IMR-90 (cell line): ENCODE results near the gene EHMT1. TPM values are rescaled to one million over a fixed set of nuclear protein-coding genes. Genes with fewer than 3 reads are reported as not detected.

Source experiments
- ATAC-seq: fragments of 200-7000 bp; cut with Tn5 transposase; 2 replicates; pipeline ENCODE4 v1.9.1; 2020; ENCODE audit warnings: low read depth, mild to moderate bottlenecking, moderate library complexity
- BruUV-seq: library from RNA; stranded (reverse); fragments of 400-500 nt; replicated peaks from 2 replicates; lab custom pipeline; 2021; lab: Mats Ljungman, UMichigan
- CTCF ChIA-PET: fragments of 300-600 bp; formaldehyde crosslinking; extraction: SDS; loops from one replicate; lab custom pipeline; 2021; ENCODE audit warnings: antibody characterized with exemption; lab: Yijun Ruan, JAX
- POLR2A ChIA-PET: fragments of 300-600 bp; sonication (Branson Sonifier 250); formaldehyde crosslinking; loops from one replicate; lab custom pipeline; 2022; ENCODE audit warnings: antibody characterized with exemption; ENCODE audit not compliant: unreplicated experiment; lab: Charles Lee
- DNase-seq: peaks from one replicate; pipeline ENCODE4 v3.0.0; 2013
- H2AFZ ChIP-seq: replicated peaks from 2 replicates; pipeline ENCODE3; 2013; ENCODE audit warnings: low read length, mild to moderate bottlenecking; ENCODE audit not compliant: poor library complexity
- H2AK5ac ChIP-seq: 2 replicates; pipeline ENCODE4 v1.6.1; 2013; ENCODE audit warnings: low read depth, low read length, inconsistent platforms
- H2AK9ac ChIP-seq: replicated peaks from 2 replicates; pipeline ENCODE3; 2013; ENCODE audit warnings: mild to moderate bottlenecking, low read depth, low read length, moderate library complexity; ENCODE audit not compliant: poor library complexity
- H2BK120ac ChIP-seq: 2 replicates; pipeline ENCODE4 v1.6.1; 2013; ENCODE audit warnings: low read depth, low read length, inconsistent platforms
- H2BK15ac ChIP-seq: 3 replicates; pipeline ENCODE4 v1.6.1; 2013; ENCODE audit warnings: low read depth, low read length, inconsistent platforms
- H2BK20ac ChIP-seq: 2 replicates; pipeline ENCODE4 v1.6.1; 2013; ENCODE audit warnings: low read depth, mild to moderate bottlenecking, inconsistent platforms, low read length, moderate library complexity
- H2BK5ac ChIP-seq: 2 replicates; pipeline ENCODE4 v1.6.1; 2013; ENCODE audit warnings: mild to moderate bottlenecking, low read depth, low read length, inconsistent platforms; ENCODE audit not compliant: poor library complexity, severe bottlenecking
- H3K14ac ChIP-seq: replicated peaks from 2 replicates; pipeline ENCODE4 v1.6.1; 2013; ENCODE audit warnings: low read depth, low read length, inconsistent platforms
- H3K18ac ChIP-seq: 2 replicates; pipeline ENCODE4 v1.6.1; 2013; ENCODE audit warnings: low read depth, low read length, control low read depth
- H3K23ac ChIP-seq: 2 replicates; pipeline ENCODE4 v1.6.1; 2013; ENCODE audit warnings: low read depth, low read length, inconsistent platforms
- H3K27ac ChIP-seq: 2 replicates; pipeline ENCODE4 v1.5.1; 2013; ENCODE audit warnings: mild to moderate bottlenecking, control low read depth, low read length; ENCODE audit not compliant: insufficient read depth
- H3K27me3 ChIP-seq: 2 replicates; pipeline ENCODE4 v1.6.1; 2013; ENCODE audit warnings: low read length; ENCODE audit not compliant: control insufficient read depth, insufficient read depth
- H3K36me3 ChIP-seq: 2 replicates; pipeline ENCODE4 v1.6.1; 2013; ENCODE audit warnings: low read length, mixed read lengths; ENCODE audit not compliant: control insufficient read depth, insufficient read depth
- H3K4ac ChIP-seq: 2 replicates; pipeline ENCODE4 v1.6.1; 2013; ENCODE audit warnings: low read depth, low read length, inconsistent platforms
- H3K4me1 ChIP-seq: 2 replicates; pipeline ENCODE4 v1.6.1; 2013; ENCODE audit warnings: low read length, mixed read lengths; ENCODE audit not compliant: control insufficient read depth, insufficient read depth
- H3K4me2 ChIP-seq: 2 replicates; pipeline ENCODE4 v1.6.1; 2013; ENCODE audit warnings: low read depth, mild to moderate bottlenecking, control low read depth, low read length, moderate library complexity
- H3K4me3 ChIP-seq: 2 replicates; pipeline ENCODE4 v1.5.1; 2013; ENCODE audit warnings: low read depth, mild to moderate bottlenecking, control low read depth, low read length, moderate library complexity; ENCODE audit not compliant: insufficient read depth
- H3K56ac ChIP-seq: 2 replicates; pipeline ENCODE4 v1.6.1; 2013; ENCODE audit warnings: low read length, inconsistent platforms; ENCODE audit not compliant: insufficient read depth; ENCODE audit errors: extremely low read depth
- H3K79me1 ChIP-seq, 2 experiments: 2 replicates each; pipeline ENCODE4 v1.6.1; 2013; ENCODE audit warnings: low read length in 2 of 2, inconsistent platforms in 1 of 2, low read depth in 1 of 2
- H3K9ac ChIP-seq: 2 replicates; pipeline ENCODE4 v1.6.1; 2013; ENCODE audit warnings: low read depth, low read length, control low read depth
- H3K9me1 ChIP-seq: 2 replicates; pipeline ENCODE4 v1.6.1; 2013; ENCODE audit warnings: low read length, inconsistent platforms; ENCODE audit not compliant: insufficient read depth
- H3K9me3 ChIP-seq: 2 replicates; pipeline ENCODE4 v1.6.1; 2013; ENCODE audit warnings: low read length; ENCODE audit not compliant: control insufficient read depth, insufficient read depth
- H4K20me1 ChIP-seq: 2 replicates; pipeline ENCODE4 v1.6.1; 2013; ENCODE audit warnings: low read length, inconsistent platforms; ENCODE audit not compliant: insufficient read depth
- H4K5ac ChIP-seq: 2 replicates; pipeline ENCODE4 v1.6.1; 2013; ENCODE audit warnings: mild to moderate bottlenecking, low read depth, low read length, control low read depth
- H4K8ac ChIP-seq, 2 experiments: 2 replicates each; pipeline ENCODE4 v1.6.1; 2013; ENCODE audit warnings: low read depth in 2 of 2, low read length in 2 of 2, control low read depth in 1 of 2, inconsistent platforms in 1 of 2
- H4K91ac ChIP-seq: 2 replicates; pipeline ENCODE4 v1.6.1; 2013; ENCODE audit warnings: low read depth, low read length, inconsistent platforms; ENCODE audit not compliant: insufficient read depth
- BHLHE40 ChIP-seq: fragments of 150-350 bp; IDR thresholded peaks from 2 replicates; pipeline ENCODE4 v1.6.1; 2016; ENCODE audit warnings: mild to moderate bottlenecking, low read depth, low read length
- FOS ChIP-seq: fragments of 150-350 bp; IDR thresholded peaks from 2 replicates; pipeline ENCODE4 v1.6.1; 2016; ENCODE audit warnings: low read depth, low read length
- MAZ ChIP-seq: IDR thresholded peaks from 2 replicates; pipeline ENCODE4 v1.6.1; 2012; ENCODE audit warnings: low read depth, mild to moderate bottlenecking, low read length, improper control_type of control experiment, moderate library complexity, borderline replicate concordance
- MXI1 ChIP-seq: IDR thresholded peaks from 2 replicates; pipeline ENCODE4 v1.6.1; 2012; ENCODE audit warnings: low read depth, mild to moderate bottlenecking, low read length, moderate library complexity, borderline replicate concordance
- RAD21 ChIP-seq: IDR thresholded peaks from 2 replicates; pipeline ENCODE4 v1.6.1; 2012; ENCODE audit warnings: low read length, improper control_type of control experiment
- RCOR1 ChIP-seq: IDR thresholded peaks from 2 replicates; pipeline ENCODE4 v1.6.1; 2012; ENCODE audit warnings: mild to moderate bottlenecking, low read length, improper control_type of control experiment; ENCODE audit not compliant: insufficient replicate concordance
- RFX5 ChIP-seq: IDR thresholded peaks from 2 replicates; pipeline ENCODE4 v1.8.0; 2012; ENCODE audit warnings: low read depth, mild to moderate bottlenecking, low read length, moderate library complexity
- USF2 ChIP-seq: fragments of 150-350 bp; IDR thresholded peaks from 2 replicates; pipeline ENCODE4 v1.6.1; 2017; ENCODE audit warnings: mild to moderate bottlenecking, antibody characterized with exemption, low read length, low read depth
- WGBS, 2 experiments: methylation state at CpG; one replicate each; pipeline versions ENCODE4 v1.1.5 to v1.1.7; 2013; ENCODE audit warnings: missing lambda C conversion rate in 2 of 2; ENCODE audit not compliant: insufficient read length in 1 of 2; ENCODE audit errors: extremely low coverage in 2 of 2; 5-methylcytosine and 5-hydroxymethylcytosine counted together
- dilution Hi-C: fragments of 300-500 bp; cut with HindIII; formaldehyde crosslinking; loops from one replicate; pipeline ENCODE4 v1.14.3; 2018; ENCODE audit warnings: low sequenced_read_pairs; ENCODE audit not compliant: unreplicated experiment
- in situ Hi-C: fragments of 300-500 bp; cut with MboI; formaldehyde crosslinking; loops from 3 replicates; pipeline ENCODE4 v1.14.3; 2019; ENCODE audit warnings: low sequenced_read_pairs, inconsistent platforms, mixed read lengths
- intact Hi-C: fragments of 100-400 bp; cut with micrococcal nuclease; formaldehyde crosslinking; loops from 2 replicates; pipeline ENCODE4 v1.10.0; 2022
- polyA plus RNA-seq, 3 experiments: library from polyadenylated mRNA; depleted of rRNA; stranded (reverse); fragments of >200 nt; gene quantifications; 2 replicates each; pipeline ENCODE4 v1.2.3, GENCODE V29; 2012; ENCODE audit warnings: low replicate concordance in 1 of 3
- total RNA-seq: library from RNA; depleted of rRNA; stranded (reverse); fragments of >200 nt; gene quantifications from 2 replicates; pipeline ENCODE4 v1.2.3, GENCODE V29; 2012

EHMT1 gene
- total and polyA plus RNA-seq, 2 of the 4 experiments (the other 2 are of a cell fraction): 32.8 to 35.1 TPM

GRCh38 chr9:137757139-137757538 lies 138.3 kb downstream of the EHMT1 start:
- Histone ChIP-seq H3K4me3 (no peak overlapping the region), H2BK20ac (peak overlapping the region; percentile 38; the same call in 1 of the 2 replicates)

More at GRCh38 chr9:137757139-137757538, 138.3 kb downstream of the EHMT1 start:
- Histone ChIP-seq H4K8ac (peak overlapping the region; percentile 54 to 71; a peak in 2 of 4 replicates), H2BK120ac (peak overlapping the region; percentile 79), H3K4me2 (peak overlapping the region; percentile 49; the same call in 1 of the 2 replicates), H3K9me1 (peaks cover 20% of the 10 kb centered on the region), H3K9ac (no peak overlapping the region), H2AK5ac (peak overlapping the region; percentile 85; the same call in 1 of the 2 replicates), H3K27ac (peak overlapping the region; percentile 38), H3K14ac (peak overlapping the region; percentile 51), H2AFZ (peak overlapping the region; percentile 33), H4K20me1 (0 out of 2 replicates have a peak, but pooled peaks cover 2% of the 10 kb centered on the region), H3K18ac (no peak overlapping the region; the same call in 1 of the 2 replicates), H2AK9ac (peak overlapping the region; percentile 76), H3K27me3 (no peaks in the 10 kb centered on the region), H2BK15ac (no peak overlapping the region; the same call in 2 of the 3 replicates), H3K36me3 (peaks cover 54% of the 10 kb centered on the region), H3K23ac (peak overlapping the region; percentile 39; the same call in 1 of the 2 replicates), H3K9me3 (peaks cover 10% of the 10 kb centered on the region), H2BK5ac (peak overlapping the region; percentile 66), H3K56ac (0 out of 2 replicates have a peak overlapping the region, but pooled peaks have one; percentile 11), H3K4ac (peak overlapping the region; percentile 64), H3K79me1 (peaks cover 14 to 61% of the 10 kb centered on the region in 2 experiments), H3K4me1 (peaks cover 6% of the 10 kb centered on the region), H4K5ac (peak overlapping the region; percentile 90), H4K91ac (peak overlapping the region; percentile 48; the same call in 1 of the 2 replicates)
- CTCF ChIA-PET: no interaction called here
- TF ChIP-seq MAZ: no peak
- TF ChIP-seq RFX5: no peak
- no peak for TF ChIP-seq RAD21
- TF ChIP-seq USF2: no peak
- no peak for TF ChIP-seq MXI1
- no peak for TF ChIP-seq BHLHE40
- no peak for TF ChIP-seq RCOR1
- no peak for TF ChIP-seq FOS
- WGBS, 2 experiments: 66% methylated on average over 5 of the region's 10 CpGs; no CpG with 5 or more reads in 1 of the 2 experiments
- ATAC-seq (peak; percentile 13; the same call in 1 of the 2 replicates), DNase-seq (no peak)
- in situ Hi-C loops (no loop called here), dilution Hi-C loops (no loop called here), intact Hi-C loops (no loop called here)
- no TSS peak for BruUV-seq
- POLR2A ChIA-PET: no interaction called here
